Tibial artery (tissue), 4 donors: ENCODE measurements around the gene SMIM1.

ENCODE experiments used
- DNase-seq, 2 donors: peaks; one replicate each; pipeline ENCODE4 v3.0.0-alpha.2; 2019
- H3K27ac ChIP-seq, 2 donors: fragments of 200-600 bp; sonication (generic) in 1 of 2; 1 replicate in 1 of 2; 2 replicates in 1 of 2; pipeline ENCODE4 v1.5.1; 2018 to 2019; ENCODE audit warnings: mild to moderate bottlenecking in 1 of 2
- H3K27me3 ChIP-seq, 2 donors: fragments of 200-600 bp; sonication (generic) in 1 of 2; one replicate each; pipeline versions ENCODE4 v1.5.1 to v1.6.0; 2016 to 2019
- H3K36me3 ChIP-seq, 3 donors: fragments of 200-600 bp; sonication (generic) in 2 of 3; one replicate each; pipeline ENCODE4 v1.5.1; 2016 to 2019; ENCODE audit warnings: mild to moderate bottlenecking in 2 of 3
- H3K4me1 ChIP-seq, 4 donors: fragments of 200-600 bp; sonication (generic) in 2 of 4; 1 replicate in 3 of 4; 2 replicates in 1 of 4; pipeline ENCODE4 v1.5.1; 2016 to 2019
- H3K4me3 ChIP-seq, 2 donors: fragments of 200-600 bp; sonication (generic) in 1 of 2; 1 replicate in 1 of 2; 2 replicates in 1 of 2; pipeline ENCODE4 v1.5.1; 2018 to 2019; ENCODE audit warnings: mild to moderate bottlenecking in 2 of 2
- H3K9me3 ChIP-seq, 3 donors: fragments of 200-600 bp; sonication (generic) in 1 of 3; one replicate each; pipeline ENCODE4 v1.5.1; 2016 to 2019
- CTCF ChIP-seq, 2 experiments: fragments of 200-600 bp in 1 of 2; fragments of 450-650 bp in 1 of 2; IDR thresholded peaks; one replicate each; pipeline ENCODE4 v1.5.1; 2017 to 2019; ENCODE audit warnings: antibody characterized with exemption in 2 of 2, mild to moderate bottlenecking in 1 of 2, moderate library complexity in 1 of 2
- intact Hi-C: fragments of 100-400 bp; cut with DNase I; formaldehyde crosslinking; loops from one replicate; pipeline ENCODE4 v1.15.0; 2023; ENCODE audit warnings: low total_unique reads

Gene SMIM1

GRCh38 chr1:3762151-3762872 is 10.2 kb upstream of the SMIM1 start:
- intact Hi-C loops: no loop called here

GRCh38 chr1:3762873-3763228 is 9.7 kb upstream of the SMIM1 start:
- peaks cover 0 to 47% of the 10 kb centered on the region in 2 donors for H3K27me3 ChIP-seq
- intact Hi-C loops: no loop called here

More at GRCh38 chr1:3762151-3762872, 10.2 kb upstream of the SMIM1 start:
- Histone ChIP-seq H3K27ac (no peak overlapping the region), H3K4me3 (no peak overlapping the region), H3K36me3 (no peaks in the 10 kb centered on the region), H3K27me3 (peaks cover 0 to 43% of the 10 kb centered on the region in 2 donors), H3K9me3 (no peaks in the 10 kb centered on the region), H3K4me1 (no peaks in the 10 kb centered on the region)
- no peak for TF ChIP-seq CTCF (IDR thresholded peaks at IDR 0.05)
- no peak for DNase-seq

DNA sequence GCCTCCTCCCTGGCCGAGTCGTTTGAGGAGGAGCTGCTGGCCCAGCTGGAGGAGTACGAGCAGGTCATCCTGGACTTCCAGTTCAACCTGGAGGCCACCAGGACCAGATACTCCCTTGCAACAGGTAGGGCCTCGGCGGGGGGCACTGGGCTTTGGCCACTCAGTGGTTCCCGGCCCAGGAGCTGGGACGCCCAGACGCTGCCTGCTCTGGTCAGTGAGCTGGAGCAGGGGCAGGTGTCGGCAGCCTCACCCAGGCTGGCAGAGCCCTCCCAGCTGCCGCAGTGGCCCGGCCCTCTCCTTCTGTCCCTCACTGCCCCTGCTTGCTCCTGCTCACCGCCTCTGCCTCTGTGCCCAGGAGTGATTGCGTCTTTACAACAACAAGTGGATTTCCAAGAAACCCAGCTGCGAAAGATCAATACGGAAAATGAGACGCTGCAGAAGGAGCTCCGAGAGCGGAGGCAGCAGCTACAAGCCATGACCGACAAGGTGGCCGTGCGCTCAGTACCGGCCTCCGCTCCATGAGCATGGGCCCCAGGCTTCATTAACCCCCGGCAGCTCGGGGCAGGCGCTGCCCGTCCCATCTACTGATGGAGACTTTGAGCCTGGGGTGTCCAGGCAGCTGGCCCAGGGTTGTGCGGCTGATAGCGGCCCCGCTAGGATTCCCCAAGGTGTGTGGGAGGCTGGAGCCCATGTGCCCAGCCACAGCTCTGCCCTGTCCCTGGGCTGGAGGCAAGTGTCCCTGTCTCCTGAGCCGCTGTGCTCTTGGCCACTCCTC is 9.0 kb upstream of the SMIM1 start:
- H3K4me1 ChIP-seq: no peaks in the 10 kb centered on the region
- no peak overlapping the region for H3K27ac ChIP-seq
- peaks cover 0 to 46% of the 10 kb centered on the region in 2 donors for H3K27me3 ChIP-seq
- no peak overlapping the region for H3K4me3 ChIP-seq
- H3K9me3 ChIP-seq: no peaks in the 10 kb centered on the region
- H3K36me3 ChIP-seq: no peaks in the 10 kb centered on the region
- DNase-seq: no peak
- intact Hi-C loops: no loop called here
- no peak for TF ChIP-seq CTCF (IDR thresholded peaks at IDR 0.05)

More at GRCh38 chr1:3762873-3763228, 9.7 kb upstream of the SMIM1 start:
- Histone ChIP-seq H3K27ac (no peak overlapping the region), H3K4me1 (no peaks in the 10 kb centered on the region), H3K36me3 (no peaks in the 10 kb centered on the region), H3K4me3 (no peak overlapping the region), H3K9me3 (no peaks in the 10 kb centered on the region)
- no peak for DNase-seq
- TF ChIP-seq CTCF (IDR thresholded peaks at IDR 0.05): no peak

DNA sequence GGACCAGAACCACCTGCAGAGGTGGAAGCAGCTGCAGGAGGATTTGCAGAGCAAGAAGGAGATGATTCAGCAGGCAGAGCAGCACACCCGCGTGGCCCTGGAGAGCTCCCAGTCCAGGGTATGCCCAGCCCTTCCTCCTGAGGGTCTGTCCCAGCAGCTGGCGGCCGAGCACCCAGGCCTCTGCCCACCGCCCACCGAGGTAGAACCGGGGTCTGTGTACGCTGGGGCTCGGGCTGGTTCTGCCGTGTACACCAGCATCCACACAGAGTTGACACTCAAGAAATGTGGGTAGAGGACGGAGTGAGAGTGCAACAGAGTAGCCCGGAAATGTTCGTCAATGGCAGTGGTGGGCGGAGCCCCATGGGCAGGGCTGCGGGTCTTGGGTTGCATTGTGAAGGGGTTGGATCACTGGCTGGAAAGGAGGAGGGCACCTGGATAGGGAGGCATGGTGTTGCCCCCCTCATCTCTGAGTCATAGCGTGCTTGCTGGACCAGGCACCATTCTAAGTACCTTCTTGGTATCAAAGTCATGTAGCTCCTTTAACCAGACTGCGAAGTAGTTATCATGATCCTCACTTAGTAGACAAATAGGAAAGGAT is 5.1 kb upstream of the SMIM1 start:
- H3K27ac ChIP-seq: no peak overlapping the region
- peaks cover 0 to 32% of the 10 kb centered on the region in 2 donors for H3K27me3 ChIP-seq
- peaks cover 3 to 12% (median 10%) of the 10 kb centered on the region in 4 donors for H3K4me1 ChIP-seq
- H3K9me3 ChIP-seq: no peaks in the 10 kb centered on the region
- no peak for DNase-seq
- no peak overlapping the region for H3K4me3 ChIP-seq
- TF ChIP-seq CTCF (IDR thresholded peaks at IDR 0.05): no peak
- no peaks in the 10 kb centered on the region for H3K36me3 ChIP-seq
- intact Hi-C loops: no loop called here

GRCh38 chr1:3768811-3769390 is 3.6 kb upstream of the SMIM1 start:
- no peak for DNase-seq
- Histone ChIP-seq H3K4me3 (no peak overlapping the region), H3K27me3 (peaks cover 0 to 17% of the 10 kb centered on the region in 2 donors), H3K4me1 (peaks cover 3 to 26% (median 21%) of the 10 kb centered on the region in 4 donors), H3K9me3 (no peaks in the 10 kb centered on the region), H3K36me3 (no peaks in the 10 kb centered on the region), H3K27ac (no peak overlapping the region)
- TF ChIP-seq CTCF (IDR thresholded peaks at IDR 0.05): no peak
- intact Hi-C loops: no loop called here
